Hematopoietic multipotent progenitor cell treated with erythropoietin and hydrocortisone succinate and interleukin-3 and kit ligand, for 6 days (in vitro differentiated cells): ENCODE data around the gene ASXL1.
A peak's percentile ranks its signal among the peaks of the same experiment; 100 is the strongest.

ENCODE experiments used
- DNase-seq: peaks from one replicate; pipeline ENCODE4 v3.0.0-alpha.2; 2015

The ASXL1 gene

GRCh38 chr20:32468313-32468640 lies 110.1 kb downstream of the ASXL1 start:
- no peak for DNase-seq

DNA sequence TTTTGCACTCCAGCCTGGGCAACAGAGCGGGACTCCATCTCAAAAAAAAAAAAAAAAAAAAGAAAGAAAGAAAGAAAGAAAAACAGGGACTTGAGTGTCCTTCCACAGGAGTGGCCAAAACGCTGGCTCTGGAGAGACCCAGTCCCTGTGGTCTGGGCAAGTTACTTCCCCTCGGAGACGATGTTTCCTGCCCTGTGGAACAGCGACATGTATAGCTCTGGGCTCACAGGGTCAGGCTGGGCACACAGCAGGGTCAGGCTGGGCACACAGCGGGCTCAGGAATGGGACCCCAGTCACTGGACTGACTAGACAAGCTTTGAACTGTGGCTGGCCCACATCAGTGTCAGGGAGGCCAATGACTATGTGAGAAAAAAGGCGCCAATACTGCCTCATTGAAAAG lies 110.7 kb downstream of the ASXL1 start:
- no peak for DNase-seq

DNA sequence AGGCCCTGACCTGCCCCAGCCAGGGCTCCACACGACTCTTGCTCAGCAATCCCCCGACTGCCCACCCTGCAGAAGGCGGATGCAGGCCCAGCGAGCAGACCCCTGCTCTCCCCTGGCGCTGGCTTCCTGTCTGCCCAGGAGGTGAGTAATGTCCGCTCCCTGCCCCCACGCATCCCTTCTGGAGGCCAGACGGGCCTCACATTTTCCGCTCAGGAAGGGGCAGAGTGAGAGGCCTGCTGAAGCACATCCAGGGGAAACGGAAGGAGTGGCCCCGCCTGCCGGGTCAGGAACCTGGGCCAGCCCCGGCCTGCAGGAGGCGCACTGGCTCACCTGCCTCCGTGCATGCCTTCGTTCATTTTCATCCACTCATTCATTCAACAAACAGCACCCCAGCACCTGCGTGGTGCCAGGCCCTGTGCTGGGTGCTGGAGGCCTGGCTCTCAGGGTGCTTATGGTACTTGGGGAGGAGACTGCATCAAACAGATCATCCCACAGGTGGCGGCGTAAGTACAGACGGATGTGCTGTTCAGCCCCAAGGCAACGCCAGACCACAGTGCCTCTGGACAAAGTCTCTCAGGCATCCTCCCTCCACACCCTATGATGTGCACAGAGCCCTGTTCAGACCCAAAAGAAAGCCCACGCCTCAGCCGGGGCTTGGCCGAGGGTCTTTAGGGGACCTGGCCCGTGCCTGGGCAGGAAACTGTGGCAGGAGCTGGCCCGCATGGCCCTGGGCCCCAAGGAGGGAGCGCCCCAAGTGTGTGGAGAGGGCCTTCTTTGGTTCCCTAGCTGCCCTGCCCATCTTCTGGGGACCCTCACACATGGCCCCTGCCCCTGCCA lies 112.1 kb downstream of the ASXL1 start:
- DNase-seq: peak; percentile 86

- no peak for DNase-seq
Measured at GRCh38 chr20:32470940-32471339, 112.8 kb downstream of the ASXL1 start.

GRCh38 chr20:32472581-32473207 lies 114.6 kb downstream of the ASXL1 start:
- DNase-seq: no peak

- peak; percentile 39 for DNase-seq
Measured at GRCh38 chr20:32473231-32474008, 115.3 kb downstream of the ASXL1 start.

- no peak for DNase-seq
Measured at GRCh38 chr20:32474009-32474716, 116.0 kb downstream of the ASXL1 start.

- no peak for DNase-seq
Measured at GRCh38 chr20:32474717-32474966, 116.5 kb downstream of the ASXL1 start.

DNA sequence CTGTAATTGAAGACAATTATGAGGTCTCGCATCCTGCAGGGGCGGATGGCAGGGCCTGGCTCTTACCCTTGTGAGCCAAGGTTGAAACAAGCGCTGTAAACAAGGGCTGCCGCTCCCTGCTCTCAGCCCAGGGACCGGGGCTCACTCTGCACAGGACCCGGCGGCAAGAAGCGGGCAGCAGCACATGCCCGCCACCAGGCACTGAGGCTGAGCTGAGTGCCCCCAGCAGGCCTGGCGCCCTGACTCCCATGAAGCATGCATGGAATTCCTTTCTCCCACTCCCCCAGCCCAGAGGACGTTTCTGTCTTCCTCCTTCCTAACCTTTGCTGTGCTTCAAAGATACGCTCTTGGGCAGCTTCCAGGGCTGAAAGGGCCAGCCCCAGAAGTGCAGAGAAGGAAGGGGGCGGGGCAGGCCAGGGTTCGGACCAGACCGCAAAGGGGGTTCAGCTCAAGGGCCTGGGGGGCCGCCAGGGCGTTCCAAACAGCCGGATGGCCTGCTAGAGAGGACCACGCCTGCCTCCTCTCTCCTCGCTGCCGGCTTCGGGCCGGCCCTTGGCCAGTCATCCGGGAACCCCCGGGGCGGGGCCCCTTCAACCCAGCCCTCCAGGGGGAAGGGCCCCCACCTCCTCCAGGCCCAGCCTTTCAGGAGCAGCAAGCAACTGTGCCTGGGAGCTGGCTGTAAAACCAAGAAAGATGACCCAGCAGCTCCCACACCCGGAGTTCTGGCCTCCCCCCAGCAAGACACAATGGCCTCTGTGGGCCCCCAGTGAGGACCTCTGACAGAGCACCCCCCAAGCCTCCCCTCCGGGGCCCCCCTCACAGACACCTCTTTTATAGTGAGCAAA lies 117.1 kb downstream of the ASXL1 start:
- DNase-seq: peak; percentile 97

GRCh38 chr20:32476684-32477593 lies 118.8 kb downstream of the ASXL1 start:
- DNase-seq: peak; percentile 76

- DNase-seq: peak; percentile 78
Measured at GRCh38 chr20:32477594-32478512, 119.7 kb downstream of the ASXL1 start.

- no peak for DNase-seq
Measured at GRCh38 chr20:32478576-32478975, 120.4 kb downstream of the ASXL1 start.

DNA sequence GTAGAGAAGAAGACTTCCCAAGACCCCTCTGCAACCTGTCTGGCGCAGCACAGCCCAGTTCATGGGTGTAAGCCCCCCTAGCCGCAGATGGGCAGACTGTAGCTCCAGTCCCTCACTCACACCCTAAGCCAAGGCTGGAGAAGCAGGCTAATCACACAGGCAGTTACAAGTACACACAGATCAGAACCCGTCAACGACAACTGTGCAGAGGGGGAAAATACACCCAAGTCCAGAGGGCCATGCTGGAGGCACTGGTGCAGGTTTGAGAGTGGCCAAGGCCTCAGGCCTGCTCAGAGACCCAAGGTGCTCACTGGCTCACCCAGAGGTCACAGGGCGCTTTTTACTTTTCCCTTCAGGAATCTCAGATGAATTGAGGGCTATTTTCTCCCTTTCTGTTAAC lies 120.9 kb downstream of the ASXL1 start:
- no peak for DNase-seq

DNA sequence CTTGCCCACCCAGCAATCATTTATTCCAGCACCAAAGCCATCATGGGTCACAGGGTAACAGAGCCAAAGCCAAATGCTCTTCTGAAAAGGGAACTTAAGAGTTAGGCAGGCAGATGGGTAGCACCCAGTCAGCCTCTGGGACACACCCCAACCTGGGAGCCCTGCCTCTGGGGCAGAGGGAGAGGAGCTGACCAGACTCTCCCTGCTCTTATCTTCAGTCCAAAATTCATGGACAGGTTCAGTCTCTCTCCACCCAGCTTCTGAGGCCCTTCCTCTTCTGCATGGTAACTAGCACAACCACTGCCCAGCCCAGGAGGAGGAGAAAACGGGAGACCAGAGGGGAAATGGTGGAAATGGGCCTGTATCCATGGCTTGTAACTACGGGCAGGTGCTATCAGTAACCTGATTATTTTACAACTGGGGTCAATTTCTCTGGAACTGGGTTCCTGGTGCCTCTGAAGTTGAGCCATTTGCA lies 121.6 kb downstream of the ASXL1 start:
- DNase-seq: peak; percentile 43

- no peak for DNase-seq
Measured at GRCh38 chr20:32480371-32481241, 122.5 kb downstream of the ASXL1 start.

DNA sequence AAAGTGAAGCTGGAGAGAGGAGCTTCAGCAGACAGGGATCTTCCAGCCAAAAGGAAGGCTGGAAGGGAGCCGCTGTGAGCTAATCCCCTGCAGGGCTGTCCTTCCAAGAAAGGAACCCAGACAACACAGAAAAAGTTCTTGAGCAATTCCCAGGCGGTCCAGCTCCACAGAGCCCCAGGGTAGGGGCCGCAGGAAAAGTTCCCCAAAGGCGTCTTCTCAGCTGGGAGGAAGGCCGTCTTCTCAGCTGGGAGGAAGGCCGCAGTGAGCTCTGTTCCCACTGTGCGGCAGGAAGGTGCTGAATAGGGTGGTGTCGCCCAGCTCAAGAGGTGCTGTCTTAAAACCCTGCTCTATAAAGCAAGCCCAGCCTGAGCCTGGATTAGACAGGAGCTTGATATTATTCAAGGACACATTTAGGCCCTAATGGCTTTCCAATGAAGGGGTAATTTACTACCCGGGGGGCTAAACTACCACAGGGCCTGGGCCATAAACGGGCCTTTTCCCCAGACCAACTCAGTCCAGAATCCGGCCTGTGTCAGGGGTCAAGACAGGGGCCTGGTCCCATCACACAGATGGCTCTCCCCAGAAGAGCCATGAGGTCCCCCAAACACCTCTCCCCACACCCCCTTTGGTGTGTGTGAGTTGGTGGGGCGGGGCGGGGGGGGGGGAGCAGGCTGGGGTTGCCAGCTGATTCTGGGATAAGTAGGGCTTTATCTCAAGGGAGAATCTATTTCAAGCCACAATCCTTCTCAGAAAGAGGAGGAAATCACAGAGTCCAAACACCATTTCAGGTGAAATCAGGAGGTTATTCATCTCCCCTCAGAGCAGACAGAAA lies 123.4 kb downstream of the ASXL1 start:
- peak; percentile 40 for DNase-seq

GRCh38 chr20:32482143-32482441 lies 124.0 kb downstream of the ASXL1 start:
- no peak for DNase-seq
